Loucy (cell line): ENCODE measurements around the gene NAALADL2.

Experiments used
- EZH2phosphoT487 ChIP-seq: fragments of 200-600 bp; IDR thresholded peaks from 2 replicates; pipeline ENCODE4 v1.6.1; 2018; ENCODE audit warnings: antibody characterized with exemption, mild to moderate bottlenecking, moderate library complexity, borderline replicate concordance
- TF ChIP-seq, protein P1 (sequence below): fragments of 200-600 bp; sonication (generic); conservative IDR thresholded peaks from 2 replicates; pipeline ENCODE4 v1.5.1; 2014; ENCODE audit warnings: mild to moderate bottlenecking, antibody characterized with exemption, low read length

DNA sequence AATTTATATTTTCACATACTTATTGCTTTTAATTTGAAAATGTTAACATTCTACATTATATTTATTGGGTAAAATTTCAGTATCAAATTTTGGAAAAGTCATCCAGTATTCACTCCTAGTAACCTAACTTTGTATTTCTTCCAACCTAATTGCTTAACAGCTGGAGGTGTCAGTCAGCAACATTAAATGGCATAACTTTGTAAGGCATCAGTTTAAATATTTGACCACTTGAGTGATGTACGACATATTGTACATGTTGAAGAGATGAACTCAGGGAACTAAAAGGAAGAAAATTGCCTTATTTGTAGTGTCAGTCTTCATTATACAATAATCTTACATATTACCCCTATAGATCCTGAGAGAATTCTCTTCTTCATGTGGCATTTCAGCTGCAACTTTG lies 326.8 kb downstream of the NAALADL2 start:
- TF ChIP-seq, protein P1, sequence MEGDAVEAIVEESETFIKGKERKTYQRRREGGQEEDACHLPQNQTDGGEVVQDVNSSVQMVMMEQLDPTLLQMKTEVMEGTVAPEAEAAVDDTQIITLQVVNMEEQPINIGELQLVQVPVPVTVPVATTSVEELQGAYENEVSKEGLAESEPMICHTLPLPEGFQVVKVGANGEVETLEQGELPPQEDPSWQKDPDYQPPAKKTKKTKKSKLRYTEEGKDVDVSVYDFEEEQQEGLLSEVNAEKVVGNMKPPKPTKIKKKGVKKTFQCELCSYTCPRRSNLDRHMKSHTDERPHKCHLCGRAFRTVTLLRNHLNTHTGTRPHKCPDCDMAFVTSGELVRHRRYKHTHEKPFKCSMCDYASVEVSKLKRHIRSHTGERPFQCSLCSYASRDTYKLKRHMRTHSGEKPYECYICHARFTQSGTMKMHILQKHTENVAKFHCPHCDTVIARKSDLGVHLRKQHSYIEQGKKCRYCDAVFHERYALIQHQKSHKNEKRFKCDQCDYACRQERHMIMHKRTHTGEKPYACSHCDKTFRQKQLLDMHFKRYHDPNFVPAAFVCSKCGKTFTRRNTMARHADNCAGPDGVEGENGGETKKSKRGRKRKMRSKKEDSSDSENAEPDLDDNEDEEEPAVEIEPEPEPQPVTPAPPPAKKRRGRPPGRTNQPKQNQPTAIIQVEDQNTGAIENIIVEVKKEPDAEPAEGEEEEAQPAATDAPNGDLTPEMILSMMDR, result no peak
- no peak for TF ChIP-seq EZH2phosphoT487
